ENCODE measurements around the gene NPAS2.

Gene NPAS2

DNA sequence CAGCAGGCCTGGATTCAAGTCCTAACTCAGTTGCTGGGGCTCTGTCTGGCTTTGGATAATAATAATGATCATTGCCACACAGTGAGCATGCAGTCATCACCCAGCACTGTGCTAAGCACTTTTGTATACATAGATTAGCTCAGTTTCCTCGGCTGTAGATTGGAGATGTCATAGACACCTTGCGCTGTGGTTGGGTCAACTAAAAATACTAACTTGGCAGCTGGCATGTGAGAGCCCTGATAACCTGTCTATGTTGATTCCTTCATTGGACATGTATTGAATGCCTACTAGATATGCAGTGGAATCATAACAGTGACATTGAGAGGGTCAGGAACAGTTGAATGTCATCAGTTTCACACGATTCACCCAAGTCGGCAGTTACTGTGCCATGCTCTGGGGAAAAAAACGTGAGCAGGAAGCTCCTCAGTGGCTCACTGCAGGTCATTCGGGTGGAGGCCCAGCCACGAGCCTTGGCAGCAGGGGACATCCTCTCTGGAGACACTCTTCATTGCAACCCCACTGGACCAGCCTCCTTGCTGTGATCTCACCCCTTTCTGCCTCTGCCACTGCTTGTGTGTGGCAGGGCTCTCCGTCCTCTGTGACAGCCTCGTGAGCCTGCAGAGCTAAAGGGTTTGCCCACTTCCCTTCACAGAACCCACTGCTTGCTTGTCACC is 85.3 kb downstream of the NPAS2 start:
- no peak for DNase-seq (ENCODE audit: low read depth)

DNA sequence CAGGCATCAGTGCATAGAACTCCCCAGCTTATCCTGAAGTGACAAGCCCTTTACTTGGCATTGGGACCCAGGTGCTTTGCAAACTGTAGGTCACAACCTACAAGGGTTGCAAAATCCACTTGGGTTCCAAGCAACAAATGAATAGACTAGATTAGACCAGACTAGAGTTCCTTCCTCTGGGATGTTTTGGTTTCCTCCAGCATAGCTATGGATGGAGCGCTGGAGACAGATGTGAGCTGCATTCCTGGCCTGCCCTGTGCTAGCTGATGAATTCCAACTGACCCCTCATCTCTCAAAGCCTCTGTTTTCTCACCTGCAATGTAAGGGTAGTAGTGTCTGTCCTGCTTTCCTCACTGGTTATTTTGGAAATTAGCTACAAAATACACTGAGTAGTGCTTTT is 86.2 kb downstream of the NPAS2 start:
- no peak for DNase-seq (ENCODE audit: low read depth)

DNA sequence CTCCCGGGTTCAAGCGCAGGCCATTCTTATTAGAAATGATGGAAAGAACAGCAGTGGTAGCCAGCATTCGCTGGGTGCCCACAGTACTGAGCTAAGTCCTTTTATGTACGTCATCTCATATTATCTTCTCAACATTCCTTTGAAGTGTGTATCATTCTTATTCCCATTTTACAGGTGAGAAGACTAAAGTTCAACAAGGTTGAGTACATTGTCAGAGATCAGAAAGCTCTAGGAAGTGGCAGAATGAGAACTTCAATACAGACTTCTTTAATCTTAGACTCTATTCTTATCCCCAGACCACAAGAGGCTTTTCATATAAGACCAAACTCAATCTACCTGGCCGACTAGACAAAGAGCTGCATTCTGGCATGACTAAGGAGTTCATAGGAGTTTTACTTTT is 86.7 kb downstream of the NPAS2 start:
- no peak for DNase-seq (ENCODE audit: low read depth)

DNA sequence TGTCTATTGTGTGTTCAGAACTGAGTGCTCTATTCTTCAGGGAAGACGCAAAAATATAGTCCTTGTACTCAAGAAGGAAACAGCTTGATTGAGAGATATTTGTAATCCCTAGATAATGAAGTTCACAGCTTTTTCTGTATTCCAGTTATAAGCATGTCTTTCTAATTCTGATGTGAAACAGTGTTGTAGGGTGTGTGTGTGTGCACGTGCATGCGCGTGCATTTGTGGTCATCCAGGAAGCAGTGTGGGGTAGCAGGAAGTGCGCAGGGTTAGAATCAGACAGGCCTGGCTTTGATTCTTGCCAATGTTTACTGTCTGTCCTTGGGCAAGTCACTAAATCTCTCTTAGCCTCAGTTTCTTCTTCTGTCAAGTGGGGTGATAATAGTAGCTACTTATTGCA is 87.9 kb downstream of the NPAS2 start:
- no peak for DNase-seq (ENCODE audit: low read depth)

DNA sequence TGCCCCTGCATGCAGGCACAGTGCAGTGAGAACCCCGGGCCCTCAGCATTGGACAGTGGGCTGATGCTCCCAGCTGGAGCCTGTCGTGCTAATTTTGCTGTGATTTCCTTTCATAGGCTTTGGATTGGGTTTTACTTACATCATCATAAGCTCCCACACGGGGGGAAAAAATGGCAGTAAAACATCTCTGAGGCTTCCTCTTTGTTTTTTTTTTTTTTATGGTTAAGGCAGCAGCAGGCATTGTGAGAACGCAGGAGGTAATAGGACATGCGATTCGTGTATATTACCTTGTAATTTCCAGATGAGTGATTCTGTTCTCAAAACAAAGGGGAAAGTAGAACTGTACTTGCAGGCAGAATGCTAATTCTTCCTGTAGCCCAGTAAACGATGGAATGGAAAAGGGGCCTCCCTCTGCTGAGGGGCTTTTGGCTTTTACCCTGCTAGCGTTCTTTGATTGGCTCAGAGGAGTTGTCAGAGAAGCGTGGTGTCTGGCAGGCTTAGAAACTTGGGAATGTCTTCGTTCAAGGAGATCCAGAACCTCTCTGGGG is 89.7 kb downstream of the NPAS2 start:
- DNase-seq (ENCODE audit: low read depth), result no peak

DNA sequence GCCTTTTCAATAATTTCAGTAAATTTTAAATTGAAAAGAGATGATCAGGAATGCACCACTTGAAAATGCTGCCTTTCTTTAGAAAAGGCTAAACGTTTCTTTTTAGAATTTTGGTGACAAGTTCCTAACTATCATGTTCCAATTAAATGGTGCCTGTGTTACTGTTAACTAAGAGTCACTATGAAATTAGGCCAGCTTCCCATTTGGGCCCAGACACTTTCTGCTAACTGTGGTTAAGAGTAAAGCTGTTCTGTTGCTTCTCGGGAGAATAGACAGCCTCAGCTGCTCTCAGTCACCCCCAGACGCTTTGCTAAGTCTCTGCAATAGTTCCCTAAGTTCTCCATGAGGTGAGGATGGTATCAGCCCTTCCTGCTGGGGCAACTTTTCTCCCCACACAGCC is 90.2 kb downstream of the NPAS2 start:
- no peak for DNase-seq (ENCODE audit: low read depth)

DNA sequence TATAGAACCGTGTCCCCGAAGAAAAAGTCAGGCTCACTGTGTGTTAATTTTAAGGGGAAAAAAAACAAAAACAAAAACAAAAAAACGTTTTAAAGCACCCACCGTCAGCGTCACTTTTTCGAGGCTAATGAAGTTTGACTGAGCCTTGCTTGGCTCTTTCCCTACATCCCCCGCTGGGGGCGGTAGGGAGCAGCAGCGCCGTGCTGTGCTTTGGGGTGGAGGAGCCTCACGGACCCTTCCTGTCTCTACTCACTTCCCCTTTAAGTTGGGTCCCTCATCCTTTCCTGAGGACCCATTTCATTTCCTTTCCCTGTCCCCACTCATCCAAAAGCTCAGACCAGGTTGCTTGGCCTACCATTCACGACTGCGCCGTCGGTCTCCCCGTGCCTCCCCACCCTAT is 99.4 kb downstream of the NPAS2 start:
- DNase-seq (ENCODE audit: low read depth), result no peak

DNA sequence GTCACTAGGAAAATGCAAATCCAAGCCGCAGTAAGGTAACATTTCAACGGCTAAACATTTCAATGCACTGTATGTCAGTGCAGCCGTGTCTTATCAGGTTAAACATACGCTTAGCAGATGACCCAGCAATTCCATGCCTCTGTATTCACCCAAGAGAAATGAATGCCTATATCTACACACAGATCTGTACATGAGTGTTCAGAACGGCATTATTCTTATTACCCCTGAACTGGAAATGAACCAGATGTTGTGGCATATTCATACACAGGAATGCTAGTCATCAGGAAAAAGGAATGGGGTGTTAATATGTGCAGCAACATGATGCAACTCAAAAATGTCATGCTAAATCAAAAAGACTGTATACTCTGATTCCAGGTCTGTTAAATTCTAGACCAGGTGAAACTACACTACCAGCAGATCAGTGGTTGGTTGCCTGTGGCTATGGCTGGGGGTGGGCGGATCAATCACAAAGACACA is 101.8 kb downstream of the NPAS2 start:
- no peak for DNase-seq (ENCODE audit: low read depth)

DNA sequence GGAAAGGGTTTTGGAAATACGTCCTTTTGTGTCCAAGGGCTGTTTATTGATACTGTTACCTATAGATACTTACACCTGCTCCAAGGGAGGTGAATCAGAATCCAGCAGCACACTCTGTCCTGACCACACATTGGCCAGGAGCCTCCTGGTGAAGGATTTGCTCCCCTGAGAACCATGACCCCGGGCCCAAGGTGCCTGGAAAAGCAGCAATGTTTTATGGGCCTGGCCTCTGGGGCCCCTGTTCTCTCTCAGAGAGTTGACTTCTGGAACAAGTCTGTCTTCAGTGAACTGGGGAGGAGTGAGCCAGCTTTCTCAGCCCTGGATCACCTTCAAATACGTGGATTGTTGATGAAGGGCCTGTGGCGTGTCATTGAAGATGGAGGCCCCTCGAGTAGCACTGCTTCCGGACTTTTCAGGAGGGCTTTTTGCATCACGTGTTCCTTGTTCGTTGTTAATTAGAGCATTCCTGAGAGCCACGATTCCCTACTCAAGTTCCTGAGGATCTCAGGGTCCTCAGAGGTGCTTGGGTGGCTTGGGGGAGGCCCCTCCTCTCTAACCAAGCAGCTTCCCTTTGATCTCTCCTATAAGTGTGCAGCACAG is 103.6 kb downstream of the NPAS2 start:
- no peak for DNase-seq (ENCODE audit: low read depth)

DNA sequence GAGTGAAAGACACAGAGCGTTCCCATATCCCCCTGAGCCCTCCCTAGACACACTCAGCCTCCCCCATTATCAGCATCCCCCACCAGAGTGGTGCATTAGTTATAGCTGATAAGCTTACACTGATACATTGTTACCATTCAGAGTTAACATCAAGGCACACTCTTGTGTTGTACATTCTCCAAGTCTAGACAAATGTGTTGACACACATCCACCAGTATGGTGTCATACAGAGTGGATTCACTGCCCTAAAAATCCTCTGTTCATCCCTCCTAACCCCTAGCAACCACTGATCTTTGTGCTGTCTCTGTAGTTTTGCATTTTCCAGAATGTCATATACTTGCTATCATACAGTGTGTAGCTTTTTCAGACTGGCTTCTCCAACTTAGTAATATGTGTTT is 104.2 kb downstream of the NPAS2 start:
- DNase-seq (ENCODE audit: low read depth), result no peak

DNA sequence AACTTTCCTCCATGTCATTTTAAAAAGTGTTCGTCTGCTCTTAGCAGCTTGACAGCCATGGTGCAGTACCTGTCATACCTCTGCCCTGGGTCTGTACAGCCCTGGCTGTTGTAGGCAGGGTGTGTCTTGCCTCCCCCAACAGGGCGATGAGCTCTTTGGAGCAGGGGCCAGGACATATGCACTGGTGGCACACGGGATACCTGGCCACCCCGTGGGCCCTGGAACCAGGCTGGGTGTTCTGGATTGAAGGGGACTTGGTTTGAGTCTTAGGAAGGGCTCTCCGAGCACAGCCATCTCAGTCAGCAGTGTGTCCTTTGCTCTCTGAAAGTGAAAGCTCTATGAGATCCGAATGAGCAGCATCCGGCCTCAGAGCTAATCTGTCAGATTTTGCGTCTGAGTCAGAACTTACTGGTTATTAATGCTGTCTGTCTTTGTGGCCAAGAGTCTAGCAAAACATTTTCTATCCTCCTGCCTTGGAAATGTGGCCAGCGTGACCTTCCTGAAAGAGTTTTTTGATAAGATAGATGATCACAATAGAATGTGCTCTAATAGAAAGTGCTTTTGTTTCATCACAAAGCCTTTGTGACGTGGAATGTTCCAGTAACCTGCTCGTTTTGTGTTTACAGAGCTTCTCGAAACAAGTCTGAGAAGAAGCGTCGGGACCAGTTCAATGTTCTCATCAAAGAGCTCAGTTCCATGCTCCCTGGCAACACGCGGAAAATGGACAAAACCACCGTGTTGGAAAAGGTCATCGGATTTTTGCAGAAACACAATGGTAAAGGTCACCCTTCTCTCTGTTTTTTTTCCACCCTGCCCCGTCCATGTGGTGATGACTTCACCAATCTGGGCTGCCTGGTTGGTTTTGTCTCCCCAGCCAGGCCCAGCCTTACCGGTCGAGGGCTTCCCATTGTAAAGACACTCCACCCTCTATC is 104.8 kb downstream of the NPAS2 start:
- DNase-seq (ENCODE audit: low read depth), result no peak

DNA sequence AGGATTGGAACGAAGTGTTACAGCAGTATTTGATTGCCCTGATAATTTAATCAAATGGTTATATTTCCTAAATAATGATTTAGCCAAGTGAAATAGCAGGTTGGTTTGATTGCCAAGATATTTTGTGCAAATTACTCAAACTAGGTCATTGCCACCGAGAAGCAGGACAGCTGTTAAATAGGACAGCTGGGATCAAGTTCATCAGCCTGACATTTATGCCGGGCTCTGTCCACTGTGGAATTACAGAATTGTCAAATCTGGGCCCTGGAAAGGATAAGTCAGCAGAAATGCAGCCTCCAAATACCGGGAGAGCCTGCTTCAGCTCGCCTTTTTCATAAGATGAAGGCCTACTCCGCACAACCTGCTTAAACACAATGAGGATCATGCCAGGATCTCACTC is 108.3 kb downstream of the NPAS2 start:
- DNase-seq (ENCODE audit: low read depth), result no peak

DNA sequence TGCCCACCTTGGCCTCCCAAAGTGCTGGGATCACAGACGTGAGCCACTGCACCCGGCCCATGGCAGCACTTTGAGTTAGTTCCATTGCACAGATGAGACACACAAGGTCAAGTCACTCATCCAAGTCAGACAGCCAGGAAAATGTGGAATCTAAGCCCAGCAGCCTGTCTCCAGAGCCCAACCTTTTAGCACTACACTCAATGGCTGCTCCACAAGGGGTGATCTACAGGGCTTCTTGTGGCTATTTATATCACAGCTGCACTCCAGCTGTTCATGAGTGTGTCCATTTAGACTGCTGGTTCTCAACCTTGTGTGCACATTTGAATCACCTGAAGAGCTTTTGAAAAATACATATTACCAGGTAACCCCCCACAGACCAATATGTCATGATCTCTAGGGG is 109.2 kb downstream of the NPAS2 start:
- no peak for DNase-seq (ENCODE audit: low read depth)

DNA sequence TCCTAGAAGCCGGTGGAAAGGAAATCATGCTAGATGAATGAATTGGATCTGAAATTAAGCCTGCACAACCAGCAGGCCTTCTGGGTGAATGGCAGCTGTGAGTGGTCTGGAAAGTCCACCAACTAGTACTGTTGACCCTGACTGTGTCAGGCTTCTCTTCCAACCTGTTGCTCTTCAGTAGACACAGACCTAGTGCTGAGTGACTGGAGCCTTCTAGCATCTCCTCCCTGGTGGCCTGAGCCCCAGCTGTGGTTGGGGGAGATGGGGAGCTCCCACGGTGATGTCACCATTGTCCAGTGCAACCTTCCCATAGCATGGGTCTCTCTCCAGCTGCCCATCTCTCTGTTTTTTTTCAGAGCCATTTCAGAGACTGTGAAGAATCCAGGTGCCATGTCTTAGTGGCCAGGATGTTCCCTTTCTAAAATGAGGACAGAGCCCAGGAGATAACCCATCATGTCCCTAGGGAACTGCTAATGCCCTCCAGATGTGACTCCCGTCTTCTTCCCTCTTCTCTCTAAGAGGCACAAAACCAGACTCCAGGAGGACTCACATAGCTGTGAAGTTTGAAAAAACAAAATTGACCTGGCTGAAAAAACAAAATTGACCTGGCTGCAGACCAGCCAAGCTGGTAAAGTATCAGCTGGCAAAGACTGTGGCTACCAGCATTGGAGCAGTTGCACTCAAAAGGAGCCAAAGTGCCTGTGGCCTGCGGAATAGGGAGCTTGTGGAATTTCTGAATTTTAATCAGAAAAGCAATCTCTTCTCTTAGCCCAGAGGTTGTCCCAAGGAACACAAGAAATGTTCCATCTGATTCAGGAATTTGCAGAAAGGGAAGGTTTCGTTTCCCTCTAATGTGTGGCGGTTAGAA is 114.8 kb downstream of the NPAS2 start:
- no peak for DNase-seq (ENCODE audit: low read depth)

DNA sequence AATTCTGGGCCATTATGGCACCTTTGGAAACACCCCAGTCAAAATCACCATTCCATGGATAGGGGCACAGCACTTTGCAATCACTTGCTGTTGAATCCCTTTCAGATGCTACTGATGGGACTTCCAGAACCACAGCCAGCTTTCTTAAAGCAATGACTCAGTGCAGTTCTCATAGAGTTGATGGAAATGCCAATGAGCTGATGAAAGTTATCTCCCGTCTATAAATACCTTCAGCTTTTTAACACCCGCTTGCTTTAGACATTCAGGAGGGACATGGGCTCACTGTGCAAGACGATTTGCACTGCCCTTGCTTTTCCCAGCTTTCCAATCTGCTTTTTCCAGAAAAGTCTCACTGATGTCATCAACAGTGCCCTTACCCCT is 115.4 kb downstream of the NPAS2 start:
- DNase-seq (ENCODE audit: low read depth), result no peak

DNA sequence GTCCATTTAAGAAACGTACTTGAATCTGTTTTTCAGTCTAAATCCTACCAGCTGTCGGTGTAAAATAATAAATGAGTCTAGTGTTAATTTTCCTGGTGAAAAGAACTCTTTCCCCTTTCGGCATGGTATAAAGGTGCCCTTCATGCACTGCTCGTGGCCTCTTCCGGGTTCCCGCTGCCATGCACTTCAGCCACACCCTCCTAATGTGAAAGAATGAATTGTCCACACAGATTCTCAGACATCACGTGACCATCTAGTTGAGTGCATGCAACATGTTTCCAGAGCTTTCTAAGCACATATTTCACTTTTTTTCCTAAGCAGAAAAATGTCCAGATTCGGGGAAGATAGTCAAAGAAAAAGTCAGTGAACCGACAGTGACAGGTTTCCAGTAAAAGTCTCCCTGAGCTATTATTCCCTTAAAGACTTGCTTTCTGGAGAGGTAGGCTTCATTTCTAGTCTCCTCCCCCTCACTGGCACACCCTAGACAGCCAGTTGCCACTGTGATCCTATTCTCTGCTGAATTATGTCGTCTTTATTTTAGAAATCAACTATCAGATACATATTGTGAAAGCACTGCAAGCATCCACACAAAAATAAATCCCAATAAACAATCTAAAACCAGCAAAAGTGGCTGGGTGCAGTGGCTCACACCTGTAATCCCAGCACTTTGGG is 116.3 kb downstream of the NPAS2 start:
- no peak for DNase-seq (ENCODE audit: low read depth)

DNA sequence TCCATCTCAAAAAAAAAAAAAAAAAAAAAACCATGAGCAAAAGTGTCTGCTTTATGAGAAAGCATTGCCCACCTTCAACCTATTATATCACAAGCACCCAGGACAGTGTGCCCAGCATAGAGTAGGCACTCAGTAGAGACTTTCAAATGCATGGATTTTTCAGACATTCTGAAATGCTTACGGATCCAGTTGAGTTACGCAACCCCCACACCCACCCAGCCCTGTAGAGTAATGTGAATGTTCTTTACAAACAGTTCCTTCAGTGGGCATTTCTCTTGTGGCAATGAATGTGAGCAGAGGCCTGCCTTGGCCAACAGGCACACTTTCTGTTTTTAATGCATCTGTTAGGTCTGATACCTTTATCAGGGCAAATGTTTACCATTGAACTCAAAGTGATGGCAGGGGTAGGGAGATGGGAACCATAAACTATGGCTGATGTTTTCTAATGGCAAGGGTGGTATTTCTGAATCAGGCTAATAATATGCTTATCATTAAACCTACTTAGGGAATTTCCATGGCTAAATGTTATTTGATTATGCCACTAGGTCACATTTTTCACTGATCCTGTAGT is 117.1 kb downstream of the NPAS2 start:
- no peak for DNase-seq (ENCODE audit: low read depth)

DNA sequence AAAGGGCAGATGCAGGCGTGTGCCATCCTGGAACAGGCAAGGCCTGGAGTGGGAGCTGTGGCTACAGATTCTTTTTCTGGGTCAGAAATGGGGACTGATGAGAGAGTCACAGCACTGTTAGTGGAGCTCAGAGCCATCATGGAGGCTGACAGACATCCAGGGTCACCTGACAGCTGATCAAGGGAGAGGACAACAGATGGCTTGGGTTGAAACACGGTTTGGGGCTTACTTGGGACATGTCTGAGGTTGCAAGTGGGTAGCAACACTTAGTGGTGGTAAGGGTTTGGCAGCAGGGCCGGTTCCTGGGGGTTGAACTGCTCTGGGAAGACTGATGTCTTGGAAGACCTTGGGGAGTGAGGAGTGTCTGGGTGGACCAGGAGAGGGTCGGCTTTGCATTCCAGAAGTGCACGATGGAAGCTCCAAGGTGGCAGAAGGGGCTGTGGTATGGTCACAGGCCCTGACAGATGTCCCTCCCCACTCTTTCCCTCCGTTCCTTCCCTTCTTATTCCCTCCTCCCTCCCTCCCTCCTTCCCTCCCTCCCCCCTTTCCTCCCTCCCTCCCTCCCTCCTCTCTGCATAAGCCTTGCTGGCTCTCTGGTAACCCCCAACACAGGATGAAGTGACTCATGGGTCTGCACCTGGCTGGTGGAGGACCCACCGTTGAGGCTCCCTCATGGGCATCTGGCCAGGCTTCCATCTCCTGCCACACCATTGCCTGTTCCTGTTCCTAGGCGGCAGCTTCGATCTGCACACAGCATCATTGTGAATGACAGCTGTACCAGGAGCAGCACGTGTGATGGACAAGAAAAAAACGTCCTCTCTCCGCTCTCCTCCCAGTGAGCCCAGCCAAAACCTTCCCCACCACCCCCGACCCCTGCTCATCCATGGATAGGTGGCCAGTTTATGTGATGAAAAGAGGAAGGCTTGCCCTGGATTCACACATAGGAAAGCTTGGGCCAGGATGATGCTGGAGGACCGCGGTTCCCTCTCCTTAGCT is 118.4 kb downstream of the NPAS2 start:
- no peak for DNase-seq (ENCODE audit: low read depth)

DNA sequence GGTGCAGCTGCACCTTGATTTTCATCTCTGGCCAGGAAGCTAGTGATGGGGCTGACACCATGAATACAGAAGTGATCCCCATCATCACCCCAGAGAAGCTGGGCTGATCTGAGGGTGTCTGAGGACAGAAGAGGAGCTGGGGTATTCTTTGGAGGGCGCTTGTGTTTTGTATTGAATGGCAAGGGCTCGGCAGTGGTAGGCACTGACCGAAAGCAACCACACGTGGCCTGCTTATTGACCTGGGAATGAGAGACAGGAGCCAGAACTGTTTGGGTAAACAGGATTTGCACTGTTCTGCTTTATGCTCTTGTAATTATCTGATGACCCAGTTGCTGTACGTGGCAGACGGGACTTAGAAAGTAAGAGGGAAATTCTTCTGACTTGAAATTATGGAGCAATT is 119.5 kb downstream of the NPAS2 start:
- DNase-seq (ENCODE audit: low read depth), result no peak

DNA sequence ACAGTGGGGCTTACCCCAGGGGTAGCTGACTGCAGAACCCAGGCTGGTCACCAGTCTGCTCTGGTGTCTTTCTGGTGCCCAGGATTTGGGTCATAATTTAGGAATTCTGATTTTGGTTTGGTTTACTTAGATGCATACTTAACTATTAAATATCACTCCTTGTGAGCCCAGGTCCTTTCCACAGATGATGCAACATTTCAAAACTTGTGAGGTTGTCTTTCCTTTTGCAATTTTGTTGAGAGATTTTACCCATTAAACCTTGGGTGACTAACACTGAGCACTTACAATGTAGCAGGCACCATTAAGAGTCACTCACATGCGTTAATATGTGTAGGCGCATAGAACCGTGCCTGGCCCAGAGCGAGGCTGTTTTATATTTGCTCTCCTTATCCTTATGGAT is 120.3 kb downstream of the NPAS2 start:
- DNase-seq (ENCODE audit: low read depth), result no peak
